ENCODE results near the gene SLC16A2.

- no peak for TF ChIP-seq CTCF (IDR thresholded peaks at IDR 0.05; ENCODE audit: borderline replicate concordance, extremely low read depth, low read length, poor library complexity, severe bottlenecking)
- no peak for TF ChIP-seq EZH2 (IDR thresholded peaks at IDR 0.05; ENCODE audit: borderline replicate concordance, low read depth, low read length, severe bottlenecking)
These were observed 10.5 kb downstream of the SLC16A2 start for GRCh38 chrX:74431797-74432196.

Data from DND-41 (cell line).